IMR-90 (cell line): ENCODE measurements around the gene TTLL12. TPM values are rescaled to one million over a fixed set of nuclear protein-coding genes. Genes with fewer than 3 reads are reported as not detected.

Experiments
- ATAC-seq: fragments of 200-7000 bp; cut with Tn5 transposase; 2 replicates; pipeline ENCODE4 v1.9.1; 2020; ENCODE audit warnings: low read depth, mild to moderate bottlenecking, moderate library complexity
- BruUV-seq: library from RNA; stranded (reverse); fragments of 400-500 nt; replicated peaks from 2 replicates; lab custom pipeline; 2021; lab: Mats Ljungman, UMichigan
- CTCF ChIA-PET: fragments of 300-600 bp; formaldehyde crosslinking; extraction: SDS; loops from one replicate; lab custom pipeline; 2021; ENCODE audit warnings: antibody characterized with exemption; lab: Yijun Ruan, JAX
- POLR2A ChIA-PET: fragments of 300-600 bp; sonication (Branson Sonifier 250); formaldehyde crosslinking; loops from one replicate; lab custom pipeline; 2022; ENCODE audit warnings: antibody characterized with exemption; ENCODE audit not compliant: unreplicated experiment; lab: Charles Lee
- DNase-seq: peaks from one replicate; pipeline ENCODE4 v3.0.0; 2013
- H2AFZ ChIP-seq: replicated peaks from 2 replicates; pipeline ENCODE3; 2013; ENCODE audit warnings: low read length, mild to moderate bottlenecking; ENCODE audit not compliant: poor library complexity
- H2AK5ac ChIP-seq: 2 replicates; pipeline ENCODE4 v1.6.1; 2013; ENCODE audit warnings: low read depth, low read length, inconsistent platforms
- H2AK9ac ChIP-seq: replicated peaks from 2 replicates; pipeline ENCODE3; 2013; ENCODE audit warnings: mild to moderate bottlenecking, low read depth, low read length, moderate library complexity; ENCODE audit not compliant: poor library complexity
- H2BK120ac ChIP-seq: 2 replicates; pipeline ENCODE4 v1.6.1; 2013; ENCODE audit warnings: low read depth, low read length, inconsistent platforms
- H2BK15ac ChIP-seq: 3 replicates; pipeline ENCODE4 v1.6.1; 2013; ENCODE audit warnings: low read depth, low read length, inconsistent platforms
- H2BK20ac ChIP-seq: 2 replicates; pipeline ENCODE4 v1.6.1; 2013; ENCODE audit warnings: low read depth, mild to moderate bottlenecking, inconsistent platforms, low read length, moderate library complexity
- H2BK5ac ChIP-seq: 2 replicates; pipeline ENCODE4 v1.6.1; 2013; ENCODE audit warnings: mild to moderate bottlenecking, low read depth, low read length, inconsistent platforms; ENCODE audit not compliant: poor library complexity, severe bottlenecking
- H3K14ac ChIP-seq: replicated peaks from 2 replicates; pipeline ENCODE4 v1.6.1; 2013; ENCODE audit warnings: low read depth, low read length, inconsistent platforms
- H3K18ac ChIP-seq: 2 replicates; pipeline ENCODE4 v1.6.1; 2013; ENCODE audit warnings: low read depth, low read length, control low read depth
- H3K23ac ChIP-seq: 2 replicates; pipeline ENCODE4 v1.6.1; 2013; ENCODE audit warnings: low read depth, low read length, inconsistent platforms
- H3K27ac ChIP-seq: 2 replicates; pipeline ENCODE4 v1.5.1; 2013; ENCODE audit warnings: mild to moderate bottlenecking, control low read depth, low read length; ENCODE audit not compliant: insufficient read depth
- H3K27me3 ChIP-seq: 2 replicates; pipeline ENCODE4 v1.6.1; 2013; ENCODE audit warnings: low read length; ENCODE audit not compliant: control insufficient read depth, insufficient read depth
- H3K36me3 ChIP-seq: 2 replicates; pipeline ENCODE4 v1.6.1; 2013; ENCODE audit warnings: low read length, mixed read lengths; ENCODE audit not compliant: control insufficient read depth, insufficient read depth
- H3K4ac ChIP-seq: 2 replicates; pipeline ENCODE4 v1.6.1; 2013; ENCODE audit warnings: low read depth, low read length, inconsistent platforms
- H3K4me1 ChIP-seq: 2 replicates; pipeline ENCODE4 v1.6.1; 2013; ENCODE audit warnings: low read length, mixed read lengths; ENCODE audit not compliant: control insufficient read depth, insufficient read depth
- H3K4me2 ChIP-seq: 2 replicates; pipeline ENCODE4 v1.6.1; 2013; ENCODE audit warnings: low read depth, mild to moderate bottlenecking, control low read depth, low read length, moderate library complexity
- H3K4me3 ChIP-seq: 2 replicates; pipeline ENCODE4 v1.5.1; 2013; ENCODE audit warnings: low read depth, mild to moderate bottlenecking, control low read depth, low read length, moderate library complexity; ENCODE audit not compliant: insufficient read depth
- H3K56ac ChIP-seq: 2 replicates; pipeline ENCODE4 v1.6.1; 2013; ENCODE audit warnings: low read length, inconsistent platforms; ENCODE audit not compliant: insufficient read depth; ENCODE audit errors: extremely low read depth
- H3K79me1 ChIP-seq, 2 experiments: 2 replicates each; pipeline ENCODE4 v1.6.1; 2013; ENCODE audit warnings: low read length in 2 of 2, inconsistent platforms in 1 of 2, low read depth in 1 of 2
- H3K9ac ChIP-seq: 2 replicates; pipeline ENCODE4 v1.6.1; 2013; ENCODE audit warnings: low read depth, low read length, control low read depth
- H3K9me1 ChIP-seq: 2 replicates; pipeline ENCODE4 v1.6.1; 2013; ENCODE audit warnings: low read length, inconsistent platforms; ENCODE audit not compliant: insufficient read depth
- H3K9me3 ChIP-seq: 2 replicates; pipeline ENCODE4 v1.6.1; 2013; ENCODE audit warnings: low read length; ENCODE audit not compliant: control insufficient read depth, insufficient read depth
- H4K20me1 ChIP-seq: 2 replicates; pipeline ENCODE4 v1.6.1; 2013; ENCODE audit warnings: low read length, inconsistent platforms; ENCODE audit not compliant: insufficient read depth
- H4K5ac ChIP-seq: 2 replicates; pipeline ENCODE4 v1.6.1; 2013; ENCODE audit warnings: mild to moderate bottlenecking, low read depth, low read length, control low read depth
- H4K8ac ChIP-seq, 2 experiments: 2 replicates each; pipeline ENCODE4 v1.6.1; 2013; ENCODE audit warnings: low read depth in 2 of 2, low read length in 2 of 2, control low read depth in 1 of 2, inconsistent platforms in 1 of 2
- H4K91ac ChIP-seq: 2 replicates; pipeline ENCODE4 v1.6.1; 2013; ENCODE audit warnings: low read depth, low read length, inconsistent platforms; ENCODE audit not compliant: insufficient read depth
- BHLHE40 ChIP-seq: fragments of 150-350 bp; IDR thresholded peaks from 2 replicates; pipeline ENCODE4 v1.6.1; 2016; ENCODE audit warnings: mild to moderate bottlenecking, low read depth, low read length
- CEBPB ChIP-seq: IDR thresholded peaks from 2 replicates; pipeline ENCODE4 v1.6.1; 2012; ENCODE audit warnings: low read depth, low read length, improper control_type of control experiment
- CHD1 ChIP-seq: IDR thresholded peaks from 2 replicates; pipeline ENCODE4 v1.6.1; 2012; ENCODE audit warnings: low read depth, low read length, improper control_type of control experiment
- MAFK ChIP-seq: IDR thresholded peaks from 2 replicates; pipeline ENCODE4 v1.6.1; 2012; ENCODE audit warnings: low read depth, low read length, improper control_type of control experiment
- NFE2L2 ChIP-seq: fragments of 150-350 bp; IDR thresholded peaks from 2 replicates; pipeline ENCODE4 v1.6.1; 2016; ENCODE audit warnings: low read depth, mild to moderate bottlenecking, low read length
- RAD21 ChIP-seq: IDR thresholded peaks from 2 replicates; pipeline ENCODE4 v1.6.1; 2012; ENCODE audit warnings: low read length, improper control_type of control experiment
- RFX5 ChIP-seq: IDR thresholded peaks from 2 replicates; pipeline ENCODE4 v1.8.0; 2012; ENCODE audit warnings: low read depth, mild to moderate bottlenecking, low read length, moderate library complexity
- SMC3 ChIP-seq: fragments of 150-350 bp; IDR thresholded peaks from 2 replicates; pipeline ENCODE4 v1.6.1; 2016; ENCODE audit warnings: low read depth, mild to moderate bottlenecking, antibody characterized with exemption, low read length, moderate library complexity
- WGBS, 2 experiments: methylation state at CpG; one replicate each; pipeline versions ENCODE4 v1.1.5 to v1.1.7; 2013; ENCODE audit warnings: missing lambda C conversion rate in 2 of 2; ENCODE audit not compliant: insufficient read length in 1 of 2; ENCODE audit errors: extremely low coverage in 2 of 2; 5-methylcytosine and 5-hydroxymethylcytosine counted together
- dilution Hi-C: fragments of 300-500 bp; cut with HindIII; formaldehyde crosslinking; loops from one replicate; pipeline ENCODE4 v1.14.3; 2018; ENCODE audit warnings: low sequenced_read_pairs; ENCODE audit not compliant: unreplicated experiment
- in situ Hi-C: fragments of 300-500 bp; cut with MboI; formaldehyde crosslinking; loops from 3 replicates; pipeline ENCODE4 v1.14.3; 2019; ENCODE audit warnings: low sequenced_read_pairs, inconsistent platforms, mixed read lengths
- intact Hi-C: fragments of 100-400 bp; cut with micrococcal nuclease; formaldehyde crosslinking; loops from 2 replicates; pipeline ENCODE4 v1.10.0; 2022
- polyA plus RNA-seq, 3 experiments: library from polyadenylated mRNA; depleted of rRNA; stranded (reverse); fragments of >200 nt; gene quantifications; 2 replicates each; pipeline ENCODE4 v1.2.3, GENCODE V29; 2012; ENCODE audit warnings: low replicate concordance in 1 of 3
- total RNA-seq: library from RNA; depleted of rRNA; stranded (reverse); fragments of >200 nt; gene quantifications from 2 replicates; pipeline ENCODE4 v1.2.3, GENCODE V29; 2012
- TF ChIP-seq, protein P1 (sequence below): fragments of 150-350 bp; IDR thresholded peaks from 2 replicates; pipeline ENCODE4 v1.6.1; 2016; ENCODE audit warnings: low read depth, mild to moderate bottlenecking, low read length, moderate library complexity, borderline replicate concordance

The TTLL12 gene
- total and polyA plus RNA-seq, 2 of the 4 experiments (the other 2 are of a cell fraction), result 20.9 to 30.1 TPM

DNA sequence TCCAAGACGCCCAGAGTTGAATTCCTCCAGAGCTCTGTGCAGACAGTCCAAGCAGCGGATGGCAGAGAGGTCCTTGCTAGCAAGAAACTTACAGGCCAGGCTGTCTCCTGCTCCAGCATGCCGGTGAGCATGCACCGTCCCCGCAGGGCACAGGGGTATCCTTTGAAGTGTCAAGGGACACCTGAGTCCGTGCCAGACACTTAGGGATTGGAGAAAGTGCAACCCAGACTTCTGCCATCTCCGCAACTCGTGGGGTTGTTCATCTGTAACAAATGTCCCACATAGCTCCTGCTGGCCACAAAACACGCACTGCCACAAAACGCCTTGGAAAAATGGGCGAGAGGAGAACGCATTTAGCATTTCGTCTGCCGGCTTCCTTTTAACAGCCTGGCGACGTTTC lies 22.3 kb downstream of the TTLL12 start:
- Histone ChIP-seq H3K4me1 (no peaks in the 10 kb centered on the region), H2AK9ac (no peak overlapping the region), H3K36me3 (peaks cover 31% of the 10 kb centered on the region), H2BK5ac (no peak overlapping the region), H3K9me3 (no peaks in the 10 kb centered on the region), H4K8ac (no peak overlapping the region), H2AK5ac (no peak overlapping the region), H4K20me1 (peaks cover 16% of the 10 kb centered on the region), H3K9me1 (peaks cover 4% of the 10 kb centered on the region), H3K14ac (no peak overlapping the region; the same call in 1 of the 2 replicates), H3K4ac (no peak overlapping the region), H3K23ac (no peak overlapping the region), H3K4me2 (no peak overlapping the region), H3K9ac (no peak overlapping the region), H2BK15ac (no peak overlapping the region), H3K27ac (no peak overlapping the region), H4K91ac (no peak overlapping the region), H3K79me1 (peaks cover 5 to 16% of the 10 kb centered on the region in 2 experiments; a peak in 3 of 4 replicates), H3K56ac (no peak overlapping the region), H3K27me3 (no peaks in the 10 kb centered on the region), H3K18ac (no peak overlapping the region), H2AFZ (no peak overlapping the region), H3K4me3 (no peak overlapping the region), H4K5ac (no peak overlapping the region), H2BK120ac (no peak overlapping the region), H2BK20ac (no peak overlapping the region)
- ChIA-PET CTCF (no interaction called here), POLR2A (no interaction called here)
- in situ Hi-C loops, result no loop called here
- intact Hi-C loops, result no loop called here
- no TSS peak for BruUV-seq
- DNase-seq (no peak), ATAC-seq (no peak)
- dilution Hi-C loops, result no loop called here
- TF ChIP-seq RFX5 (no peak), SMC3 (no peak), NFE2L2 (no peak), CHD1 (no peak), CEBPB (no peak), BHLHE40 (no peak), MAFK (no peak), RAD21 (no peak)
- TF ChIP-seq, protein P1, sequence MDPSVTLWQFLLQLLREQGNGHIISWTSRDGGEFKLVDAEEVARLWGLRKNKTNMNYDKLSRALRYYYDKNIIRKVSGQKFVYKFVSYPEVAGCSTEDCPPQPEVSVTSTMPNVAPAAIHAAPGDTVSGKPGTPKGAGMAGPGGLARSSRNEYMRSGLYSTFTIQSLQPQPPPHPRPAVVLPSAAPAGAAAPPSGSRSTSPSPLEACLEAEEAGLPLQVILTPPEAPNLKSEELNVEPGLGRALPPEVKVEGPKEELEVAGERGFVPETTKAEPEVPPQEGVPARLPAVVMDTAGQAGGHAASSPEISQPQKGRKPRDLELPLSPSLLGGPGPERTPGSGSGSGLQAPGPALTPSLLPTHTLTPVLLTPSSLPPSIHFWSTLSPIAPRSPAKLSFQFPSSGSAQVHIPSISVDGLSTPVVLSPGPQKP, result no peak
- 77% methylated on average over 10 of the region's 16 CpGs; no CpG with 5 or more reads in 1 of the 2 experiments for WGBS, 2 experiments
